Activated CD8-positive, alpha-beta memory T cell treated with anti-CD3 and anti-CD28 coated beads, Interleukin-2, amount 50 U/mL, for 4 hours (primary cell): Measurements from ENCODE around the gene CPED1.
"Not testable (repeated sequence)": the region's sequence is repeated elsewhere in the genome, so short reads cannot be mapped to it uniquely, and the experiment has no call there.

Experiments
- DNase-seq: peaks from one replicate; pipeline ENCODE4 v3.0.0-alpha.2; 2020

The CPED1 gene

DNA sequence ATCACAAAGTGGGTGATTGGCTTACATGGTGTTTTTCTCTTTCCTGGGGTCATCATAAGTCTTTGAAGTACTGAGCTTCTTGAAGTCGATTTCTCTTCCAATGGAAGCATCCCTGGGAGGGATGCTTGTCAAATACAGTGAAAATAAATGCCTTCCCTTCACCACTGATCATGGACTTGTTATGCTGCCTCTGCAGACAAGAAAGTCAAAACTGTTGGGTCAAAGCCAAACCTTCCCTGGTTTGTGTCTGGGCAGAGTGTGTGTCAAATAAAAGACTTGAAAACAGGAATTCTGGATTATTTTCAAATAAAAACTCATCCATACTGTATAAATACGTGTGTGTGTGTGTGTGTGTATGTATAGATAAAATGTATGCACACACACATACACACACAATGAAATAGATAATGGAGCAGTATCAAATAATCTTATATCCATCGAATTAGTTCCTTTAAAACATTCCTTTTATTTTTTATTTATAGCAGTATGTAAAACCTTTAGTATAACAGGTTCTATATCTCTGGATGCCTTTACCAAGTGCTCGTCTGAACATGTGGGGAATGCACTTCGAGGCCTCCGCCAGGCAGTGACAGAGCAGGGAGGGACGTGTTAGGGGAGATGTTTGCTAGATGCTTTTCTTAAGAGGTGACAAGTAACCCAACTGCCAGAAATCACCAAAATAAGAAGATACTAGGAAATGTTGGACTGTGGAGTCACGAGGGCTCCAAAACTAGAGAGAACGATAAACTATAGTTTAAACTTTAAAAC, 313.1 kb downstream of the CPED1 start:
- no peak for DNase-seq

DNA sequence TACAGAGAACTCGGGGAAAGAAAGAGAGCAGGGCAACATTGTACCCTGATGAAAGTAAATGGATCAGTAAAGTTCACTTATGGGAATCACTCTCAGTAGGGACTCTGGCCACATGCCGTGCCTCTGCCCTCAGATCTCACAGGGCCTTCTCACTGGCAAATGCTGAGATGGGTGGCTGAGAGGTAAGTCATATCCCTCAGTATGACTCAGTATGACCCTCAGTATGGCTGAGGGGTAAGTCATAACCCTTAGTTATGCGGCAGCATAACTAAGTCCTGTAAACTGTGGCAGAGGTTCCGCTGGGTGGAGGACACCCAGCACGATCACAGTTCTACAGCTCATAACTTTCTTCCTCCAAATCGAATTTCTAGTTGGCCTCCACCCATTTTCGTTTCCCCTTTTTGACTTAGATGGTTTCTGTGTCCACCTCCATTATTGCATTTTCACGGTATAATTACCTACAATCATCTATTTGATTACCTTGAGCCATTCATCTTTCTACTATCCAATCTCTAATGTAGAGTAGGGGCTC, 313.8 kb downstream of the CPED1 start:
- DNase-seq = no peak

DNA sequence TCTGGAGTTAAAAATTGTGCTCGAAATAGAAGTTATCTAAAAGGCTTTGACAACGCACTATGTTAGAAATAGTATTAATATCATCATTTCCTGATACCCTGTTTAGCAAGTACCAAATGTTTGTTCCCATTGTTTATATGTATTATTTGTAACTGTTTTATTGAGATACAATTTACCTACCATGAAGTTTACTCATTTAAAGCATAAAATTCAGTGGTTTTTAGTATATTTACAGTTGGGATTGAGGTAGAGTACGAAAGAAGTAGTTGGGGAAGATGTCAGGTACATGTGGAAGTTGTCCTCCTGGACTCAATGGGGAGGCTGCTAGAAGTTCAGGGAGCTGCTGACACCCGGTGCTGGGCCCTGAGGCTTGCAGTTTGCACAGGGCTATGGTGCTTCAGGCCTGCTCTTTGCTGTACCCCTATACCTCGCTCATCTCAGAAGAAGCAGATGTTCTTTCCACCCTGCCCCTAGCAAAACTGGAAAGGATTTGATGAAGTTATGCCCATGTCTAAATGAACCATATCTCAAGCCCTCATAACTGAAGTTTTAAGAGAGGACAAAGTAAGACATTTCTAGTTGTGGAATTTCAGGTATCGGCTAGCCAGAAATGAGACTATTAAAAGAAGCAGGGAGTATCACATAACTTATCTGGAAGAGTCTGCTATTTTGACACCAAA, 315.1 kb downstream of the CPED1 start:
- no peak for DNase-seq

DNA sequence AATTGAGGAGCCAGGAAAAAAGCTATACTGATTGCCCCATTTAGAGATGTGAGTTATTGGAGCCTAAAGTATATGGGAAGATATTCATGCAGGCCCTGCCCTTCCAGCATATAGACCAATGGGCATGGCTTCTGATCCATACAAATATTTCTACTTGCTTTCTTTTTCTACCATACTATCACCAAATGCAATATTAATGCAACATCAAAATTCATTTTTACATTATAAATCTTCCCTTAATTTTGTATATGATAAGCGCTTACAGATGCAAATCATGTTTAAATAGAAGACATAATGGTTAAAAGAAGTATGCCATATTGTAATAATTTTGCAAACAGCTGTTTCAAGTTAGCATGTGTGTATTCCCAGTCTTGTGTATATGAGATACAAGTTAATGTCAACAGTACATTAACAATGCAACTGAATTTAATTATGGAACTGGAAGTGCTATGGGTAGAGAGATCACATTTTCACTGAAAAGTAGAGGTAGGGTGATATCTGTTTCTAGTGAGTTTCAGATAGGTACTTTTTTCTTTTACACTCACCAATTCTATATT, 315.7 kb downstream of the CPED1 start:
- no peak for DNase-seq

DNA sequence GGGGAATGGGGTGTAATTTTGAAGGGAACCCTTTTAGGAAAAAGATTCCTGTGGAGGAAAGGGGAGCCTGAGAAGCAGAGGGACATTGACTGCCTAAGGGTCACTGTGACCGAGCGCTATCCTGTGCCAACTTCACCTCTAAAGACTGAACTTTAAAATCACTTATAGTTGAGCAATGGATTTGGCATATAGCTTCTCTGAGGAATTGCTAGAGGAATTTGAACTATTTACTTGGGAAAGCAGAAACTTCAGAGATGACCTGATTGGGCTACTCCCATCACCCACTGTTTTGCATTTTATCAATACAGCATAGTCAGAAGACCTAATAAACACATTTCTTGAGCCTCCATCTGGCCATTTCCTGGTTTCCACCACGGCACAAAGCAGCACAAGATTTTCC, 316.6 kb downstream of the CPED1 start:
- DNase-seq = no peak

DNA sequence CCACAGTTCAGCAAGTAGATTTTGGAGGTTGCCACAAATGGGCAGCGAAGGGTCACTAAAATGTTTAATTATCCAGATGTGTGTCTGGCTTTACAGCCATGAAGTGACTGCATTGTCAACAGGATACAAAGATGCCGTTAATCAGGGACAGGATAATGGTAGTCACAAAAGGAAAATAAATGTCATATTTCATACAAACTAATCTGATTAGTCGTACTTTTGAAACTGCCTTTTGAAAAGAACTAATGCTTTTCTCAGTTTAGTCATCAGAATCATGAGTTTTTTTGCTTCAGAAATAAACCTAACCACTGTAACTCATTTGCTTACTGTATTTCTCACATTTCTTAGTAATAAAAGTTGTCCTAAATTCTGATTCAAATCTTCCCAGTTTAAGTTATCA, 318.1 kb downstream of the CPED1 start:
- no peak for DNase-seq

DNA sequence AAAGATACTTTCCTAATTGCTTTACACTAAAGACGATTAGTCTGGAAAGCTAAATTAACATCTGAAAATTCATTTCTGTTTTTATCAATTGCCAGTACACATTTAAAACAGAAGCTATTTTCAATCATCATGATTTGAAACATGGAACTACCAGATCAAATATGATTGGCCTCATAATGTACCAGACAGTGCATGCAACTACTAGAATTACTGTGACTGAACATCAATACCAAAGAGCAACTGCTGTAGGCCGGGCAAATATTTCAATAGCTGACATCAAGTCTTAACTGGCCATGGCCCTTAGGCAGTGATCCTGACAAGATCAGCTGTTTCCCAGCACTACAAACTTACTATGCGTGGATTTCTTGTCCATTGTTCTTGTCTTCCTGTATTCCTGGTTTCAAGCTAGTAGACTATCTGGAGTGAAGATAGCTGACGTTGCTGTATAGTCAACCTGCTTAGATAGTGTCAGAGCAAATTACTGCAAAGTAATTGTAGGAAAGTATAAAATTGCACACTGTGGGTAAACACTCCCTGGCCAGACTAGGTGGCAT, 318.6 kb downstream of the CPED1 start:
- DNase-seq = no peak

DNA sequence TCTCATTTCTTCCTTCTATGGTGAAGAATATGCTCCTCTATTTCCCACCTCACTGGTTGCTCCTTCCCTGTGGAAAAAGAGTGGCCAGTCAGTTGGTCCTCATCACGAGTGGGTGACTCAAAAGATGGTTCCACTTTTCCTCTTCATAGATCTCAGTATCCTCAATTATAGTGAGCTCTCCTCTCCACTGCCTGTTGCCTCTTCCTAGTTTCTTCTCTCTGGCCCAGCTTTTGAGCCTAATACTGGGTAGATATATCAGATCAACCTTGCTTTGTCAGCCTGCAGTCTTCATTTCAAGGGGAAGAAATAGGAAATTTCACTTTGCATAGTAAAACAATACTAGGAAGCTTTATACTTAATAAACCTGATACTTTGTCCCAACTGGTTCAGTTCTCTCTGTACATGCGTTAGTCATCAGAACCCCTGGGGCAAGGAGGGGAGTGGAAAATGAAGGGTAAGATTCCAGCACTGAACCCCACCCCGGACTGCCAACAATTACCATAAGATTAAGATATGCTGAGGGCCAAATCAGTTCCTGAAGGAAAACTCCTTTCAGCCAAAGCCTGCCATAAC, 324.8 kb downstream of the CPED1 start:
- no peak for DNase-seq

DNA sequence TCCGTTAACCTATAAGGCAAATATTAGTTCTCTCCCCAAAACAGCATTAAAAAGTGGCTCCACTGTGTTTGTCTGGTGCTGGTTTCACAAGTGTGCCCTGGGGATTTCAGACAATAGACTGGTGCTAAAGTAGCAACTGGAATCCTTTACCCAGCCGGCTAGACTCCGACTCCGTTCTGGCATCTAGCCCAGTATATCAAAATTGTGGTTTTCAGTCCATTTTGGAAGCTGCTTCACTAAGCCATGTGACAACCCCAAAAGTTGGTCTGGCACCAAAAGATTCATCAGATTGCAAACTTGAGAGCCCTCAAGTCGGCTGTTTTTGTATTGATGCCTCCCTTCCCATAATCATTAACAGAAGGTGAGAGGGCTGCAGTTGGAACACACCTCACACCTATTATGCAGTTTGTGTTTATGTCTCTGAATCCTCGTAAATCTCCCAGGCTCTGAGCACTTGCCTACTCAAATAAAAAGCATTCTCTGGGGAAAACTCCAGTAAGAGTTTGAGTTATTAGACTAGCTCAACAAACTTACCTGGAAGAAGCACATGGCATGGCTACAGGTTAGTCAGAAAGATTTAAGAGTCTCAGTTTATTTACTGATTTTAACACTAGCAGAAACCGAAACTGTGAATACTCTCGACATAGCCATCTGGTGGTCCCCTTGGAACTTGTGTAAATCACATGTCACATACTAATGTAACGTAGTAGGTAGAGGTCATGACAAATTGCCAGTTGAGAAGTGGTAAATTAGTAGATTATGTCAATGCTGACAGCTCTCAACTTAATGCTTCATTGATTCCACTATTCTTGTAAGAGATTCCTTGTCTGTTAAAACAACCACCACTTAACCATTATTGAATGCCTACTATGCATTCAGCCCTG, 325.5 kb downstream of the CPED1 start:
- no peak for DNase-seq

DNA sequence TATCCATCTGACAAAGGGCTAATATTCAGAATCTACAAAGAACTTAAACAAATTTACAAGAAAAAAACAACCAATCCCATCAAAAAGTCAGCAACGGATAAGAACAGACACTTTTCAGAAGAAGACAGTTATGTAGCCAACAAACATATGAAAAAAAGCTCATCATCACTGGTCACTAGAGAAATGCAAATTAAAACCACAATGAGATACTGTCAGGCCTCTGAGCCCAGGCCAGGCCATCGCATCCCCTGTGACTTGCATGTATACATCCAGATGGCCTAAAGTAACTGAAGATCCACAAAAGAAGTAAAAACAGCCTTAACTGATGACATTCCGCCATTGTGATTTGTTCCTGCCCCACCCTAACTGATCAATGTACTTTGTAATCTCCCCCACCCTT, 326.7 kb downstream of the CPED1 start:
- DNase-seq = not testable (repeated sequence)

DNA sequence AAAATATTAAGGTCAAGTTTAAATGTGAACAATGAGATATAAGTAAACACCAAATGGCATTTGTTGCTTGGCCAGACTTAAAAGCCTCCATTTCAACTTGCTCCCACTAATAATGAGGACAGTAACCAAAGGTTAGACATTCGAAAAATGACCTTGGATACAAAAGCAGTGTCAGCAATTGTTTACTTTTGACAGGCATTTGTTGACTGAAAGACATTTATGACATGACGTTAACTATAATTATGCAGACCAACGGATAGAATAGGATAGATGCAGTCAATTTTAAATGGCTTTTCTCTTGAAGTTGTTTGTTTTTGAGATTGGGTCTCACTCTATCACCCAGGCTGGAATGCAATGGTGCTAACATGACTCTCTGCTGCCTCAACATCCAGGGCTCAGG, 333.9 kb downstream of the CPED1 start:
- DNase-seq = no peak

DNA sequence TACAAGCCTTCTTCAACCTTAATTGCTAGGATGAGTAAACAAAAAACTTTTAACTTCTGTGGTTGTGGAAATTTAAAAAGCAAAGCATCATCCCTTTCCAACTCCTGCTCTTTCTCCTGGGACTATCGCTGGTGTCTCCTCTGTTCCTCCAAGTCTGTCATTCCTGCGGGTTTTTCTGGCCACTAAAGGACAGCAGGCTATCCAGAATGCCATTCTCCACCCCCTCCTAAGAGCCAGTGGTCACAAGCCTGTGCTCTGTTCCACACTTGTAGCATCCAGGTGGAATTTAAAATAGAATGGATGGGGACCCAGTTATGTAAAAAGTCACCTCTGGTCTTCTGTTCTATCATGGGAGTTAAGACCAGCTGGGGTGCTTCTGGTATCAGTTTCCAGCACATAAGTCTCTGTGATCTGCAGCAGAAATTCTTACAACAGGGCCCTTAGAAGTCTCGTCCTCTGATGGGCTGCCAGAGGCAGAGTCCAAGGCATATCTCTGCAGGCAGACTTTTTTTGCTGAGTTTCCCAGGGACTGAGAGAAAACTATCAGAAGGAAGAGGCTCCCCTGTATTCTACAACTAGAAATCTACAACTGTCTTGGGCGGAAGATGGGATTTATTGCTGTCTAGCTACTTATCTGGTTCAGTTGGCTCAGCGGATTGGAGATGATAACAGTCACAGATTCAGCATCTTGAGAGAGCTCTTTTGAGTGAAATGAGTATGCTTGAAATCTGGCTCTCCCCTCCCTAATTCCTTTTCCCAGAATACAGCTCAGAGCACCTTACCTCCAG, 335.2 kb downstream of the CPED1 start:
- no peak for DNase-seq

DNA sequence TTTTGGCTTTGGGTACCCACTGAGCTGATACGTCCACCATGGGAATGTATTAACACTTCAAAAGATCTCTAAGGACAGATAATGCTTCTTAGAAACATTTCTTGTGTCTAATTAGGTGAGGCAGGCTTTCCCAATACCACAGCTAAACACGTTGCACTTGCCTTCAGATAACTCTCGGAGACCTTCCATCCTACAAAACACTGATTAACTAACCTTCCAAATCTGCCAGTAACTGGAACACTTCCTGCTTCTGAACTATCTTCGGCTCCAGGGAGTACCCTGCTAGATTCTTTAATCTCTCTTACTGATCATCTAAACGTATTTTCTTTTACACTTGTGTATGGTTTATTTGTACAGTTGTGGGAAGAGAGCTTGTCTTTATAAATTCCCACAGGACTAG, 339.2 kb downstream of the CPED1 start:
- no peak for DNase-seq

DNA sequence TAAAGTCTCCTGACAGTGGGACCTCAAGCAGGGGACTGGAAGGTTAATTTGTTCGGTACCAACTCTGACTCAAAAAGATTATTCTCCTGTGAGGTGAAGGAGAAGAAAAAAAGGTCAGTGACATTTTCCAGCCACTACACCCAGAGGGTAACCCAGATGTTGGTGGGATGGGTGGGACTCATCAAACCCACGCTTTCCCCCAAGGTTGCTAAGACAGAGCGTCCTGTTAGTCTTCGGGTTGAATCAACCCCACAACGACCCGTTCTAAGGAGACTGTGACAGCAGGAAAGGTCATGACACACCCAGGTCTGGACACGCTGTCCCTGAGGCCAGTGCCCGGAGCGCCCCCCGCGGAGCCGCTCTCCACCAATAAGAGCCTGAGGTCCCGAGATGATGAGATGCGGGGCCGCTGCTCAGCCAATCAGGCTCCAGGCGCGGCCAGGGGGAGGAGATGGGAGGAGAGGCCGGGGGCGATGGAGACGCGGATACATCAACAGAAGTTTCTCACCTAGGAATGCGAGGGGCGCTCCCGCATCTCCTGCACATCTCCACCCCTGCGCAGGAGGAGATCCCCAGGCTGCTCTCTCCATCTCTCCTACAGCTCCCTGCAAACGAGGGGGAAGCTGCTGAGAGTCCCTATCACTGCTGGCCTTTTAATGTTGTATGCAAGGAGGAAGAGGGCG, 340.1 kb downstream of the CPED1 start, which contains the start of gene WNT16:
Gene WNT16 (plus strand): TSS at position 493 of the 683 bp plus-strand sequence. CDS start 293 bp downstream, outside the sequence.
- DNase-seq = no peak

DNA sequence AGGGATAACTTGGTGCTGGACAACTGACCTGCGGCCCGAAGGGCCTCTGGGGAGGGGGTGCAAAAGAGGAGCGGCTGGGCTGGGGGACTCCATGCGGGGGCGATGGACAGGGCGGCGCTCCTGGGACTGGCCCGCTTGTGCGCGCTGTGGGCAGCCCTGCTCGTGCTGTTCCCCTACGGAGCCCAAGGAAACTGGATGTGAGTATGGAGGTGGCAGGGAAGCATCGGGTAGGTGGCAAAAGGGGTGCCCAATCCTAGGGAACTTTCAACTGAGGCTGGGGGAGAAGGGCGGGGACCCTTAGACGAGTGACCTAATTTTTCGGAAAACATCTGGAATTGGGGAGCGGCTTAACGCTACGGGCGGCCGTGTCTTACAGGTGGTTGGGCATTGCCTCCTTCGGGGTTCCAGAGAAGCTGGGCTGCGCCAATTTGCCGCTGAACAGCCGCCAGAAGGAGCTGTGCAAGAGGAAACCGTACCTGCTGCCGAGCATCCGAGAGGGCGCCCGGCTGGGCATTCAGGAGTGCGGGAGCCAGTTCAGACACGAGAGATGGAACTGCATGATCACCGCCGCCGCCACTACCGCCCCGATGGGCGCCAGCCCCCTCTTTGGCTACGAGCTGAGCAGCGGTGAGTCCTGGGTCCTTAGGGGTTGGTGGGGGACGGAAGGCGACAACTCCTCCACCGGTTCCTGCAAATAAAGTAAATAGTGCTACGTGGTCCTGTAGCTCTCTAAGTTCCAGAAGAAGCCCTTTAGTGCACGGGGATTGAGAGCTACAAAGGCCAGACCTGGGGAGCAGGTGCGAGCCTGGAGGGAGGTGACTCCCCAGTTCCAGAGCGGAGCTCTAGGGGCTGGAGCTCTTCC, 340.9 kb downstream of the CPED1 start:
- DNase-seq = no peak

DNA sequence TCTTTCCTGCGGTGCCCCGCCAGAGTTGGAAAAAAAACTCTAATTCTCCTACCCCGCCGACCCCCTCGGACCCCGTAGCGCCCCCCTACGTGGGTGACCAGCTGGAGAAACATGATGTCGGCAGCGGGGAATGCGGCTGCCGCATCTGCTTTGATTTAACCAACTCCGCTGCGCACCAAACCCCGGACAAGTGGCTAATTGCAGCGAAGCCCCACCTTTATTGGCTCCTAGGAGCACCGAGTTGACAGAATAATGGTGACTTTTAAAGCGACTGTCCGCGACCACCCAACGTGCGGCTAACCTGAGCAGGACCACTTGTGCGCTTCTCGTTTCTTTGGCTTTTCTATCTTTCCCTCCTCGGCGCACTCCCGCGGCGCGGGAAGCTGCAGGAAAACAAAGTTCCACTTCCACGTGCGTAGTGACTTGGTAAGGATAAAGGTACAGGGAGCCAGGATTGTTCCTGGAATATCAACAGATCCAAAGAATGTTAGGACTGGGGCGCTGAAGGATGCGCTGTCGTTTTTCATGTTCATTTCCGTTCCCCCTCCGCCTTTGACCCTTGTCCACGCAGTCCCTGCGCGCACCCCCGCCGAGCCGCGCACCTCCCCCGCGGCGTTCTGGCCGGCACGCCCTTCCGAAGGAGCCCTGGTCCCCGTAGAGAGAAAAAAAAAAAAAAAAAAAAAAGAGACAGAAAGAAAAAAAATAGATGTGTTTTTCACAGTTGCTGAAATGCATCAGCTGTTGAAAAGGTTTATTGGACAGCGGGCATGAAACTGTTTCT, 341.7 kb downstream of the CPED1 start:
- no peak for DNase-seq

DNA sequence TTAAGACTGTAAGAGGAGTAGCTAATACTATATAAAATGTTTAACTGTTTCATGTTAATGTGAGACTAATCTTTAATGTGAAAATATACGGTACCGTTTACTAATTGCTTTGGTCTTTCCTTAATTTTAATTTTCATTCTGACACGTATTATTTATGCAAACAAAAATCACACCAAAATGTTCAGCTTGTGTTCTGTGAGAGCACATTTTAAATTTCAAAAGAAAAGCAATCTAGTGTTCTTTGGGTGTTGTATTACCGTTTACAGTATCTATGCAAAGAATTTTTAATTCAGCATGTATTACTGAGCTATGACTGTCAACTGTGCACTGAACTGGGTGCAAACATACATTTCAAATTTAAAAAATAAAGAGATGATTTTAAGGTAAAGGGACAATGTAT, 342.5 kb downstream of the CPED1 start:
- no peak for DNase-seq

DNA sequence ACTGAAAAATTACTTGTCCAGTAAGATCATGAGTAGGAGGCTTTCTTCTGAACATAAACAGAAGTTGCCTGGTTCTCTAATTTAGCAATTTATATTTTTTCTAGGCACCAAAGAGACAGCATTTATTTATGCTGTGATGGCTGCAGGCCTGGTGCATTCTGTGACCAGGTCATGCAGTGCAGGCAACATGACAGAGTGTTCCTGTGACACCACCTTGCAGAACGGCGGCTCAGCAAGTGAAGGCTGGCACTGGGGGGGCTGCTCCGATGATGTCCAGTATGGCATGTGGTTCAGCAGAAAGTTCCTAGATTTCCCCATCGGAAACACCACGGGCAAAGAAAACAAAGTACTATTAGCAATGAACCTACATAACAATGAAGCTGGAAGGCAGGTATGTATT, 343.1 kb downstream of the CPED1 start:
- DNase-seq = no peak

DNA sequence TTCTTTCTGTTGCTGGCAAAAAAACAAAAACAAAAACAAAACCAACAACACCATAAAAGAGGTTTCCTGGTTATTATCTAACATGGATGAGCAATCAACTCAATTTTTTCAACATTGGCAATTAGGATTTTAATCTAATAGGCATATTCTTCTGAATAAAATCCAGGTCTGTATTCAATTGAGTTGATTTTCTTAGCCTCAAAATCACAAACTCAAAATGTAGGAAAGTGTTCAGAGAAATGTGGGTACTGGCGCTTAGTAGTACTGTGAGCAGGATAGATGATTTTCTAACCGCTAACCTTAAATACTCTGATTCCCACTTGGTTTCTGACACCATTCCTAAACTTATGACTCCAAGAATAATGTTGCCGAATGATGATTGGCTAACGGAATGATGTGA, 345.9 kb downstream of the CPED1 start:
- no peak for DNase-seq
